SK-MEL-5 (cell line): ENCODE data around the gene PLEKHA6. TPM values are rescaled to one million over a fixed set of nuclear protein-coding genes. Genes with fewer than 3 reads are reported as not detected.
A peak's percentile ranks its signal among the peaks of the same experiment; 100 is the strongest.

ENCODE experiments used
- DNase-seq: peaks from one replicate; pipeline ENCODE4 v3.0.0-alpha.2; 2016; ENCODE audit warnings: low read depth, low spot score
- in situ Hi-C: cut with HindIII; loops from 2 replicates; pipeline ENCODE4 v1.10.0; 2016; ENCODE audit warnings: low sequenced_read_pairs, high pct_unique_total_duplicates, low pct_unique_long_range_greater_than_20kb
- total RNA-seq: library from RNA; depleted of rRNA; stranded (reverse); fragments of >200 nt; shearing (Covaris generic); gene quantifications from 2 replicates; pipeline ENCODE4 v1.2.3, GENCODE V29; 2014

The PLEKHA6 gene
- total RNA-seq, 1 experiment from 2014 or later, result not detected

- no peak for DNase-seq
- in situ Hi-C loops, result no loop called here
These were observed 93.2 kb downstream of the PLEKHA6 start for GRCh38 chr1:204266504-204267034.

- DNase-seq, result no peak
These were observed 94.1 kb downstream of the PLEKHA6 start for GRCh38 chr1:204265665-204266064.

GRCh38 chr1:204264805-204265204, 94.9 kb downstream of the PLEKHA6 start:
- DNase-seq, result no peak

More at GRCh38 chr1:204265665-204266064, 94.1 kb downstream of the PLEKHA6 start:
- in situ Hi-C loops, result no loop called here

GRCh38 chr1:204263254-204263910, 96.3 kb downstream of the PLEKHA6 start:
- DNase-seq, result no peak
- in situ Hi-C loops, result no loop called here

More at GRCh38 chr1:204264805-204265204, 94.9 kb downstream of the PLEKHA6 start:
- in situ Hi-C loops, result no loop called here

- peak; percentile 35 for DNase-seq
- in situ Hi-C loops, result no loop called here
These were observed 97.0 kb downstream of the PLEKHA6 start for GRCh38 chr1:204262506-204263253.

- in situ Hi-C loops, result no loop called here
- no peak for DNase-seq
These were observed 97.8 kb downstream of the PLEKHA6 start for GRCh38 chr1:204261746-204262505.

GRCh38 chr1:204261266-204261665, 98.5 kb downstream of the PLEKHA6 start:
- in situ Hi-C loops, result no loop called here
- no peak for DNase-seq

- in situ Hi-C loops, result no loop called here
- DNase-seq, result no peak
These were observed 99.0 kb downstream of the PLEKHA6 start for GRCh38 chr1:204260601-204261197.

- in situ Hi-C loops, result no loop called here
- DNase-seq, result no peak
These were observed 99.9 kb downstream of the PLEKHA6 start for GRCh38 chr1:204259782-204260181.

GRCh38 chr1:204259196-204259595, 100.5 kb downstream of the PLEKHA6 start:
- in situ Hi-C loops, result no loop called here
- no peak for DNase-seq

GRCh38 chr1:204258213-204259115, 101.3 kb downstream of the PLEKHA6 start:
- peak; percentile 74 for DNase-seq
- in situ Hi-C loops, result no loop called here

GRCh38 chr1:204257446-204257845, 102.3 kb downstream of the PLEKHA6 start:
- in situ Hi-C loops, result no loop called here
- no peak for DNase-seq

- in situ Hi-C loops, result no loop called here
These were observed 103.2 kb downstream of the PLEKHA6 start for GRCh38 chr1:204256531-204256930.

GRCh38 chr1:204255966-204256365, 103.8 kb downstream of the PLEKHA6 start:
- in situ Hi-C loops, result no loop called here
- no peak for DNase-seq

More at GRCh38 chr1:204256531-204256930, 103.2 kb downstream of the PLEKHA6 start:
- no peak for DNase-seq

GRCh38 chr1:204255225-204255624, 104.5 kb downstream of the PLEKHA6 start:
- in situ Hi-C loops, result no loop called here

GRCh38 chr1:204254031-204254661, 105.6 kb downstream of the PLEKHA6 start:
- in situ Hi-C loops, result no loop called here

More at GRCh38 chr1:204255225-204255624, 104.5 kb downstream of the PLEKHA6 start:
- no peak for DNase-seq

More at GRCh38 chr1:204254031-204254661, 105.6 kb downstream of the PLEKHA6 start:
- DNase-seq, result peak; percentile 65
